ENCODE data around the gene COL5A2.

COL5A2 gene

GRCh38 chr2:189125195-189125594 lies 54.4 kb downstream of the COL5A2 start:
- ChIA-PET CTCF (no interaction called here), POLR2A (no interaction called here)
- no peak for DNase-seq (ENCODE audit: extremely low spot score)
- no peak for TF ChIP-seq CTBP1 (IDR thresholded peaks at IDR 0.05; ENCODE audit: borderline replicate concordance)
- no peak for TF ChIP-seq ARNT (IDR thresholded peaks at IDR 0.05)
- no peak for TF ChIP-seq BHLHE40 (IDR thresholded peaks at IDR 0.05; ENCODE audit: borderline replicate concordance)
- TF ChIP-seq TARDBP (IDR thresholded peaks at IDR 0.05), result no peak
- TF ChIP-seq SUZ12 (IDR thresholded peaks at IDR 0.05), result no peak
- no peak for TF ChIP-seq NFRKB (IDR thresholded peaks at IDR 0.05)
- no peak for TF ChIP-seq PKNOX1 (IDR thresholded peaks at IDR 0.05)
- no peak for TF ChIP-seq L3MBTL2 (conservative IDR thresholded peaks at IDR 0.05)
- TF ChIP-seq FOXM1 (IDR thresholded peaks at IDR 0.05; ENCODE audit: borderline replicate concordance), result no peak
- TF ChIP-seq HDGF (IDR thresholded peaks at IDR 0.05; ENCODE audit: borderline replicate concordance), result no peak
- no peak for TF ChIP-seq FOXK2 (IDR thresholded peaks at IDR 0.05)
- TF ChIP-seq SP1 (IDR thresholded peaks at IDR 0.05), result no peak
- no peak for TF ChIP-seq ELF4 (IDR thresholded peaks at IDR 0.05)
- TF ChIP-seq LEF1 (IDR thresholded peaks at IDR 0.05; ENCODE audit: borderline replicate concordance), result no peak
- TF ChIP-seq ZNF384 (IDR thresholded peaks at IDR 0.05), result no peak
- TF ChIP-seq FOXA1 (IDR thresholded peaks at IDR 0.05), result no peak

GRCh38 chr2:189124175-189124574 lies 55.4 kb downstream of the COL5A2 start:
- TF ChIP-seq PKNOX1 (IDR thresholded peaks at IDR 0.05) (no peak), L3MBTL2 (conservative IDR thresholded peaks at IDR 0.05) (no peak), SP1 (IDR thresholded peaks at IDR 0.05) (no peak), ZNF384 (IDR thresholded peaks at IDR 0.05) (no peak), ARNT (IDR thresholded peaks at IDR 0.05) (no peak), SUZ12 (IDR thresholded peaks at IDR 0.05) (no peak), NFRKB (IDR thresholded peaks at IDR 0.05) (no peak), FOXA1 (IDR thresholded peaks at IDR 0.05) (no peak), FOXM1 (IDR thresholded peaks at IDR 0.05; ENCODE audit: borderline replicate concordance) (no peak), FOXK2 (IDR thresholded peaks at IDR 0.05) (no peak), TARDBP (IDR thresholded peaks at IDR 0.05) (no peak), HDGF (IDR thresholded peaks at IDR 0.05; ENCODE audit: borderline replicate concordance) (no peak), LEF1 (IDR thresholded peaks at IDR 0.05; ENCODE audit: borderline replicate concordance) (no peak)
- POLR2A ChIA-PET, result no interaction called here
- no peak for DNase-seq (ENCODE audit: extremely low spot score)
- CTCF ChIA-PET, result interaction anchor here (0.6 kb wide), 1 partner anchor 600 kb away, joined by 3 read pairs; no protein-coding TSS in a partner anchor

- DNase-seq (ENCODE audit: extremely low spot score), result no peak
- ChIA-PET POLR2A (interaction anchor here (0.9 kb wide), 1 partner anchor 322 kb away, joined by 3 read pairs; no protein-coding TSS in a partner anchor), CTCF (interaction anchor here (0.8 to 1.0 kb wide), 2 partner anchors 24 kb away, joined by 3 to 4 read pairs; no protein-coding TSS in a partner anchor)
- TF ChIP-seq BHLHE40 (IDR thresholded peaks at IDR 0.05; ENCODE audit: borderline replicate concordance), result no peak
Observed at GRCh38 chr2:189118386-189118785, 61.2 kb downstream of the COL5A2 start.

GRCh38 chr2:189116979-189117378 lies 62.6 kb downstream of the COL5A2 start:
- TF ChIP-seq ARNT (IDR thresholded peaks at IDR 0.05) (no peak), FOXK2 (IDR thresholded peaks at IDR 0.05) (no peak), L3MBTL2 (conservative IDR thresholded peaks at IDR 0.05) (no peak), LEF1 (IDR thresholded peaks at IDR 0.05; ENCODE audit: borderline replicate concordance) (no peak), ZNF384 (IDR thresholded peaks at IDR 0.05) (no peak), ELF4 (IDR thresholded peaks at IDR 0.05) (no peak), HDGF (IDR thresholded peaks at IDR 0.05; ENCODE audit: borderline replicate concordance) (no peak), SP1 (IDR thresholded peaks at IDR 0.05) (no peak), TARDBP (IDR thresholded peaks at IDR 0.05) (no peak), PKNOX1 (IDR thresholded peaks at IDR 0.05) (no peak), SUZ12 (IDR thresholded peaks at IDR 0.05) (no peak), FOXA1 (IDR thresholded peaks at IDR 0.05) (no peak), FOXM1 (IDR thresholded peaks at IDR 0.05; ENCODE audit: borderline replicate concordance) (no peak), NFRKB (IDR thresholded peaks at IDR 0.05) (no peak), BHLHE40 (IDR thresholded peaks at IDR 0.05; ENCODE audit: borderline replicate concordance) (no peak), CTBP1 (IDR thresholded peaks at IDR 0.05; ENCODE audit: borderline replicate concordance) (no peak)
- CTCF ChIA-PET, result interaction anchor here (0.7 kb wide), 1 partner anchor 269 kb away, joined by 3 read pairs; no protein-coding TSS in a partner anchor

GRCh38 chr2:189116087-189116486 lies 63.5 kb downstream of the COL5A2 start:
- CTCF ChIA-PET, result no interaction called here
- no peak for DNase-seq (ENCODE audit: extremely low spot score)

More at GRCh38 chr2:189116979-189117378, 62.6 kb downstream of the COL5A2 start:
- POLR2A ChIA-PET, result no interaction called here
- DNase-seq (ENCODE audit: extremely low spot score), result no peak

GRCh38 chr2:189115126-189115525 lies 64.4 kb downstream of the COL5A2 start:
- DNase-seq (ENCODE audit: extremely low spot score), result no peak
- ChIA-PET CTCF (interaction anchor here (1.2 kb wide), 1 partner anchor 172 kb away, joined by 5 read pairs; no protein-coding TSS in a partner anchor), POLR2A (no interaction called here)
- TF ChIP-seq TARDBP (IDR thresholded peaks at IDR 0.05) (no peak), PKNOX1 (IDR thresholded peaks at IDR 0.05) (no peak), FOXM1 (IDR thresholded peaks at IDR 0.05; ENCODE audit: borderline replicate concordance) (no peak), FOXK2 (IDR thresholded peaks at IDR 0.05) (no peak), NFRKB (IDR thresholded peaks at IDR 0.05) (no peak), BHLHE40 (IDR thresholded peaks at IDR 0.05; ENCODE audit: borderline replicate concordance) (no peak), SUZ12 (IDR thresholded peaks at IDR 0.05) (no peak), HDGF (IDR thresholded peaks at IDR 0.05; ENCODE audit: borderline replicate concordance) (no peak), ZNF384 (IDR thresholded peaks at IDR 0.05) (no peak), FOXA1 (IDR thresholded peaks at IDR 0.05) (no peak), L3MBTL2 (conservative IDR thresholded peaks at IDR 0.05) (no peak), CTBP1 (IDR thresholded peaks at IDR 0.05; ENCODE audit: borderline replicate concordance) (no peak), ARNT (IDR thresholded peaks at IDR 0.05) (no peak), SP1 (IDR thresholded peaks at IDR 0.05) (no peak), LEF1 (IDR thresholded peaks at IDR 0.05; ENCODE audit: borderline replicate concordance) (no peak), ELF4 (IDR thresholded peaks at IDR 0.05) (no peak)

More at GRCh38 chr2:189116087-189116486, 63.5 kb downstream of the COL5A2 start:
- POLR2A ChIA-PET, result no interaction called here
- TF ChIP-seq LEF1 (IDR thresholded peaks at IDR 0.05; ENCODE audit: borderline replicate concordance) (no peak), SUZ12 (IDR thresholded peaks at IDR 0.05) (no peak)
